Measurements from ENCODE around the gene SUCLA2. TPM values are rescaled to one million over a fixed set of nuclear protein-coding genes. Genes with fewer than 3 reads are reported as not detected.

Gene SUCLA2
- total and polyA plus RNA-seq, 2 of the 8 experiments (the other 6 are each of a cell fraction or from before 2014, with no cell fraction given): 23.5 to 78.8 TPM

- no peak for TF ChIP-seq CBX5 (IDR thresholded peaks at IDR 0.05; ENCODE audit: low read depth, low read length)
Observed at GRCh38 chr13:47932950-47933923, 67.8 kb downstream of the SUCLA2 start (continued).
